HG03060 (cell line): ENCODE measurements around the gene CNTN4.

Experiments used
- ATAC-seq: cut with Tn5 transposase; IDR thresholded peaks from one replicate; pipeline ENCODE4 v1.9.1; 2021; ENCODE audit warnings: low read depth, moderate number of reproducible peaks; ENCODE audit not compliant: unreplicated experiment

Gene CNTN4

GRCh38 chr3:2837910-2838309 lies 739.2 kb downstream of the CNTN4 start:
- ATAC-seq, result no peak

DNA sequence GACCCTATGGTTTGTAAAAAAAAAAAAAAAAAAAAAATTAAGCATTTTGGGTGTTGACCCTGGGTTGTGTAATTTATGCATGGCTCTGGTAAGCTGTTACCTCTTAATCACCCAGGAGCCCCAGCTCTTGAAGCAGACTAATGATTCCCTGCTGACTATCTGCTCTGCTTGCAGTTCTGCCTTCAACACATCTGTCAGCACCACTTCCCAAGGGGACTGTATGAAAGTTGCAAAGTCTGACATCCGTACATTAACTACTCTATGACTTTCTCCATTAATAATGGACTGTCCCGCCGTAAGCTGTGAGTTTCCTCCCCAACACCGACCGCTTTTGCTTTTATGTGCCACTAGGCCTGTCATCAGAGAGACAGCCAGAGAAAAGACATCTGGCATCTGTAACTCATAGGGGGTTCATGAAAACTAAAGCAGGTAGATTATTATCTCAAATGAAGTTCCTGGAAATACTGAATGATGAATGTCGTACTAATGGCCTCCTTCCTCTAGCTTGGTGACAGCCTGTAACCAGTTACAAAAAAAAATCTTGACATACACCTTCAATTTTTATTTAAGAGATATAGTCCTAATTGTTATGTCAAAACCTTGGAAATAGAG lies 740.0 kb downstream of the CNTN4 start:
- no peak for ATAC-seq

DNA sequence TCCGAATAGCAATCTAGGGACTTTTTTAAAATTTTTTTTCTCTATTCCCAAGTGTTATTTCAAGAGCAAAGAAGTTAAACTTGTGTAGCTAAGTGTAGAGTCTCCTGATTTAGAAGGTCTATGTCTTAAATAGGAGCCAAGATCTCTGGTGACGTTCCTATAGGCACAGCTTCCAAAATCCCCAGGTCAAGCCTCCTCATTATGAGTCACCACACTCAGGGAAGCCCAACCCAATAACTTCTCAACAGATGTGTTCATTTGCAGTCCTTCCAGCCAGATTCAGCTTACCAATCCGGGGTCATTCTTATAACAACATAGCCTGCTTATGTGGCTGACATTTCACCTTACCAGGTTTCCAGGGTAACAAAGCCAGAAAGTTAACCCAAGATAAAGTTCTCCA lies 741.2 kb downstream of the CNTN4 start:
- no peak for ATAC-seq

DNA sequence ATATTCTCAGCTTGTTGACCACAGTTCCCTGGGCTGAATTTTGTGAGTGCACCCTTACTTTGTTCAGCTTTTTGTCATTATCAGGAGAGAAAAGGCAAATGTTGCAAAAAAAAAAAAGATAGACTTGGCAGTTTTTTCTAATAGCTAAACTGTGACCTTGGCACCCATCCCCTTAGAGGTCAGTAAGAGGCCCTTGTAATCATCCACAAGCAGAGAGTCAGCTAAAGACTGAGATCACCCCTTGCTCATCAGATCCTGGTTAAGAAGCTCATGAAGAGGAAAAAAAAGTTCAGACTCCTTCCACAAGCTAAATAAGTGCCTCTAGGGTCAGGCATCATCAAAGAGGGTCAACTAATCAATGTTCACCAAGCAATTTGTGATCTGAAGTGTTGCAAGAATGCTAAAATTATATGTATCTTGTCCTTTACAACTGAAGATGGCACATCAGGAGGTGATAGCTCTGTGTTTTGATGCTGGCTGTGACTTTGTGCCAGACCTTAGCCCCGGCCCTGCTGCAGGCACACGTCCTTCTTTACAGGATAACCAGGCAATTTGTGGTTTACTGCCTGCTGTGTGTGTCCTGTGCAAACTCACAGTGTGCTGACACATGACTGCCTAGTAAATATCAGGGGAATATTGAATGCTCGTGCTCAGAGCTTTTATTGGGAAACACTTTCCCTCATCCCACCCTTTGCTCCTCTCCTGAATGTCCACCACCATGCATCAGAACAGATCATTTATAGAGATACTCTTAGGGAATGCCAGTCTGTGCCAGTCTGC lies 748.6 kb downstream of the CNTN4 start:
- ATAC-seq, result no peak

DNA sequence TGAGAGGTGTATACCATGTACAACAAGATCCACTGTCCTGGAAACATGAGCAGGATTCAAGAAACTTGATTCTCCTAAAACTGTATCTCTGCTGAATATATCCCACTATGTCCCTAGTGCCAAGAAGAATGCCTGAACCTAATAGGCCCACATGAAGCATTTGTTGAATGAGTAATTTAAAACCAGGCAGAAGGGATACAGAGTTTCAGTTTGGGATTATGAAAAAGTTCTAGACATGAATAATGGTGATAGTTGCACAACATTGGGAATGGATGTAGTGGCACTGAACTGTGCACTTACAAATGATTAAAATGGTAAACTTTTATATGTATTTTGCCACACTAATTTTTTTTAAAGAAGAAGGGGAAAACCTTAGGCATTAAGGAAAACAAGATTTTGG lies 750.4 kb downstream of the CNTN4 start:
- ATAC-seq, result no peak

GRCh38 chr3:2850701-2851100 lies 752.0 kb downstream of the CNTN4 start:
- ATAC-seq, result no peak

DNA sequence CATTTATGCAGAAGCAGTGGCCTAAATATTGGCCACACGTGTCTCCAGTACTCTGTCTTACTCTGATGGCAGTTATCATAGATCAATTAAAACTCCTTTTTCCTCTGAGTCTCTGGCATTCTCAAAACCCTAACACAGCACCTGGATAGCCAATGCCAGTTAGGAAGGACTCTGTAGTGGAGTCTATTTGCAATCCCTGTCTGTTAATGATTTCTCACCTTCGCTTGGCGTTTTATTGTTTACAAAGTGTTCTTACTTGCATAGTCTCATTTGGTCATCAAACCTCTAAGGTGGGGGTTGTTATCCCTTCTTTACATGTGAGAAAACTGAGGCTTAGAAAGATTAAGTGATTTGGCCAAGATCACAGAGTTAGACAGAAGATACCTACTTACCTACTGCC lies 752.7 kb downstream of the CNTN4 start:
- ATAC-seq, result no peak

DNA sequence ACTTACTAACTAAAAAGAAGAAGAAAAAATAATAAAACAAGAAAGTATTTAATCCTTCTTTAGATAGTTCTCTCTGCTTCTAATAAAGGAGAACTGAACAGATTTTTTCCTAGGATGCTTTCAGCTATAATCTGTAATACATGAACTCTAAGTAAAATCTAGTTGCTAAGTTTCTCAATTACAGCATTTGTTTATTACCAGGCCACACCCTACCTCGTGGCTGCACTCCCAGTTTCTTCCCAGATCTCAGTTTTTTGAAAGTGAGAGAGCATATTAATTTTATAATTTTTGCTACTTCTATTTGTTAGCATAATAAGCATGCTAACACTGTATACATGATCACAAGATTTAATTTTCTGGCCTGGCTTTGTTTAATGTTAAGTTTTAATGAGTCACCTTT lies 753.2 kb downstream of the CNTN4 start:
- no peak for ATAC-seq

GRCh38 chr3:2853651-2854050 lies 755.0 kb downstream of the CNTN4 start:
- no peak for ATAC-seq

GRCh38 chr3:2856138-2857133 lies 757.8 kb downstream of the CNTN4 start:
- ATAC-seq, result no peak

DNA sequence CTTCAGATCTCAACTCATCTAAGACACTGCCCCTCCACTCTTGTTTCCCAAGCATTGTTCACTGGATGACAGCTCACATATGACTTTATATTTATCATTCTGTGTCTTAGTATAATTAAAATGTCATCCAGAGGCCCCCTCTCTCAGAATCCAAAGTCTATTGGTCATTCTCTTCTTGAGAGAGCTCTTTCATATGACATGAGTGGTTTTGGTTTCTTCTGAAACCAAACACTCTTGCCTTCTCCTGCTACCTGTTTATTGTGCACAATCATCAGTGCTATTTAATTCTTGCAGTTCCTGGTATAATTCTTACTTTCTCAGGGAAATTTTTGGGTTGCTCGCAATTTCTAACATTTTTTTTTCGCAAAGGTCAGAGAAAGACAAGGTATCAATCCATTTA lies 762.0 kb downstream of the CNTN4 start:
- no peak for ATAC-seq

- no peak for ATAC-seq
These were observed 762.5 kb downstream of the CNTN4 start for GRCh38 chr3:2861120-2861519.

DNA sequence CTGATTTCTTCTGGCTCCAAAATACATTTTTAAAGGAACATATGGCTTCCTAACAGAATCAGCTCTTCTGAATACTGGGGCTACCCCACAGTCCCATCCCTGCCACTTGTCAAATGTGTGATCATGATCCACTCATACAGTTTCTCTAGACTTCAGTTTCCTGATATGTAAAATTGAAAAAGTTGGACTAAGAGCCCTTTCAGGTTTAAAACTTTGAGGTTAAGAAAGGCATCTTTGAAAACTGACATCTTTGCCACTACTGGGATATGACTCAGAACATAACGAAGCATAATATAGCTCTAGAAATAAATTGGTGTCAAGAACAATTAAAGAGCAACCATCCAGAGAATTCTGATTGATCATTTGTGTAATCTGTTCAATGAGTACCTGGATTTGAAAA lies 763.3 kb downstream of the CNTN4 start:
- ATAC-seq, result no peak

- no peak for ATAC-seq
These were observed 763.7 kb downstream of the CNTN4 start for GRCh38 chr3:2862366-2862765.

- ATAC-seq, result no peak
These were observed 764.5 kb downstream of the CNTN4 start for GRCh38 chr3:2863127-2863526.

GRCh38 chr3:2869905-2870304 lies 771.2 kb downstream of the CNTN4 start:
- no peak for ATAC-seq

GRCh38 chr3:2870724-2871333 lies 772.2 kb downstream of the CNTN4 start:
- no peak for ATAC-seq

DNA sequence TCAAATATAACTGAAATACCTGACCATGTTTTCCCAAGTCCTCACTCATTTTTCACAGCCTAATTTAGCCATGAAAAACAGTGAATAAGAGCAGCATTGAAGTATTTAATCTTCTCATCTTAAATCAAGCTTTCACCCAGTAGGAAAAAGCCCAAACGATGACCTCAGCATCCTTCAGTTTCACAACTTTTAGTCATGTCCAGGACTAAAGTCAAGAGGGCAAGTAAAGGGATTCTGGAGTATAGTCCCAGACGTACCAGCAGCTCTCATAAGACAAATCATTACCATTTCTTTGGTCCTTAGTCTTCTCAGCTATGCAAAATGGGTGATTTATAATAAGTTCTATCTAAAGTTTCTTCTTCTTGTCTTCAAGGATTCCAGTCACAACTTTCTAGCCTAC lies 774.2 kb downstream of the CNTN4 start:
- no peak for ATAC-seq

GRCh38 chr3:2873986-2874385 lies 775.3 kb downstream of the CNTN4 start:
- no peak for ATAC-seq

DNA sequence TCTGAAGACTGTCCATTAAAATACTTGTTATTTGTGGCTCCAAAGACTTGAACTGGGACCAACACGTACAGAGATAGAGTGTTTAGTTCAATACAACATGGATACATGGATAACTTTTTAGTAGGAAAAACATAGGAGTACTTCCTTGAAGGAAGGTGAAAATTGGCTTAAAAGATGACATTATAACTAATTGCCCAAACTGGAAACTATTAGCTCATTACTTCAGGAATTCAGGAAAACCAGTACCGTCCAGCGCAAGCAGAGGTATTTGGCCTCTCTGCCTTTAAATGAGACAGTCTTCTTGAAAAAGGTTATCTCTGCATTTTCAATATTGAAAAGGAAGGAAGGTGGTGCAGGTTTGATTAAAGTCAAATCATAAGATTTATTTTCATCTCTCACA lies 777.0 kb downstream of the CNTN4 start:
- no peak for ATAC-seq

- ATAC-seq, result no peak
These were observed 777.7 kb downstream of the CNTN4 start for GRCh38 chr3:2876362-2876761.
